Loucy (cell line): ENCODE measurements around the gene KRT27.

Experiments used
- EZH2phosphoT487 ChIP-seq: fragments of 200-600 bp; IDR thresholded peaks from 2 replicates; pipeline ENCODE4 v1.6.1; 2018; ENCODE audit warnings: antibody characterized with exemption, mild to moderate bottlenecking, moderate library complexity, borderline replicate concordance
- TF ChIP-seq, protein P1 (sequence below): fragments of 200-600 bp; sonication (generic); conservative IDR thresholded peaks from 2 replicates; pipeline ENCODE4 v1.5.1; 2014; ENCODE audit warnings: mild to moderate bottlenecking, antibody characterized with exemption, low read length

DNA sequence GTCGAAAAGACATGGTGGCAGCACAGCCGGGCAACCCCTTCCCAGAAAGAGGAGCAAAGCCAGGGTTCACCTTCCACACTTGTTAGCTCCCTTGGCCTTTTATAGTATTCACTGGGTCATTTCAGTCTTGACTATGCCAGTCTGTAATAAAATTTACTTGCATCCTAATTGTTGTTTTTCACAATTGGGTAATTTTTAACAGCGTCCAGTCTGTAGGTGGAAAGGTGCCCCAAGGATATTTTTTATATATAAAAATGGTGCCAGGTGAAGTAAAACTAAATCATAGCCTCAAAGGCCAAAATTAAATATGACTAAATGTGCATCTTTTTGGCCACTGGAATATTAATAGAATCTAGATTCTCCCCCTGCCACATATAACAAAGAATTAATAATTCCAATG, 10.2 kb downstream of the KRT27 start, which contains the start of gene KRT26:
- TF ChIP-seq, protein P1, sequence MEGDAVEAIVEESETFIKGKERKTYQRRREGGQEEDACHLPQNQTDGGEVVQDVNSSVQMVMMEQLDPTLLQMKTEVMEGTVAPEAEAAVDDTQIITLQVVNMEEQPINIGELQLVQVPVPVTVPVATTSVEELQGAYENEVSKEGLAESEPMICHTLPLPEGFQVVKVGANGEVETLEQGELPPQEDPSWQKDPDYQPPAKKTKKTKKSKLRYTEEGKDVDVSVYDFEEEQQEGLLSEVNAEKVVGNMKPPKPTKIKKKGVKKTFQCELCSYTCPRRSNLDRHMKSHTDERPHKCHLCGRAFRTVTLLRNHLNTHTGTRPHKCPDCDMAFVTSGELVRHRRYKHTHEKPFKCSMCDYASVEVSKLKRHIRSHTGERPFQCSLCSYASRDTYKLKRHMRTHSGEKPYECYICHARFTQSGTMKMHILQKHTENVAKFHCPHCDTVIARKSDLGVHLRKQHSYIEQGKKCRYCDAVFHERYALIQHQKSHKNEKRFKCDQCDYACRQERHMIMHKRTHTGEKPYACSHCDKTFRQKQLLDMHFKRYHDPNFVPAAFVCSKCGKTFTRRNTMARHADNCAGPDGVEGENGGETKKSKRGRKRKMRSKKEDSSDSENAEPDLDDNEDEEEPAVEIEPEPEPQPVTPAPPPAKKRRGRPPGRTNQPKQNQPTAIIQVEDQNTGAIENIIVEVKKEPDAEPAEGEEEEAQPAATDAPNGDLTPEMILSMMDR = no peak
- TF ChIP-seq EZH2phosphoT487 = no peak
